Endodermal cell (in vitro differentiated cells): ENCODE measurements around the gene CSNK1G1. TPM values are rescaled to one million over a fixed set of nuclear protein-coding genes. Genes with fewer than 3 reads are reported as not detected.

ENCODE experiments used
- DNase-seq: peaks from one replicate; pipeline ENCODE4 v3.0.0-alpha.2; 2017
- H3K27ac ChIP-seq: 2 replicates; pipeline ENCODE4 v1.5.1; 2013; ENCODE audit warnings: mild to moderate bottlenecking, low read depth, low read length, moderate library complexity
- H3K27me3 ChIP-seq: 2 replicates; pipeline ENCODE4 v1.6.1; 2013; ENCODE audit warnings: mild to moderate bottlenecking, low read length, moderate library complexity; ENCODE audit not compliant: insufficient read depth, control insufficient read depth, poor library complexity, severe bottlenecking
- H3K36me3 ChIP-seq: 2 replicates; pipeline ENCODE4 v1.7.0; 2013; ENCODE audit warnings: mild to moderate bottlenecking, low read length, moderate library complexity; ENCODE audit not compliant: control insufficient read depth, insufficient read depth
- H3K4me1 ChIP-seq: one replicate; pipeline ENCODE4 v1.7.0; 2013; ENCODE audit warnings: low read length; ENCODE audit not compliant: control insufficient read depth, insufficient read depth
- H3K4me3 ChIP-seq: 2 replicates; pipeline ENCODE4 v1.5.1; 2013; ENCODE audit warnings: mild to moderate bottlenecking, low read length, moderate library complexity
- H3K9ac ChIP-seq: 2 replicates; pipeline ENCODE4 v1.6.1; 2013; ENCODE audit warnings: mild to moderate bottlenecking, low read length, moderate library complexity; ENCODE audit not compliant: poor library complexity, severe bottlenecking; ENCODE audit errors: extremely low read depth
- H3K9me3 ChIP-seq: 2 replicates; pipeline ENCODE4 v1.6.1; 2013; ENCODE audit warnings: mild to moderate bottlenecking, low read length, moderate library complexity; ENCODE audit not compliant: control insufficient read depth
- H3K27ac Mint-ChIP-seq: 2 replicates; pipeline ENCODE4 v1.8.0; 2020; ENCODE audit warnings: mixed read lengths
- H3K27me3 Mint-ChIP-seq: 2 replicates; pipeline ENCODE4 v1.8.0; 2021; ENCODE audit warnings: mild to moderate bottlenecking, mixed read lengths; ENCODE audit not compliant: insufficient read depth
- H3K36me3 Mint-ChIP-seq: 2 replicates; pipeline ENCODE4 v1.8.0; 2020; ENCODE audit warnings: low read depth, mixed read lengths
- H3K4me1 Mint-ChIP-seq: 2 replicates; pipeline ENCODE4 v1.8.0; 2020; ENCODE audit warnings: mixed read lengths
- H3K4me3 Mint-ChIP-seq: 2 replicates; pipeline ENCODE4 v1.8.0; 2020; ENCODE audit warnings: mild to moderate bottlenecking, moderate library complexity, mixed read lengths
- H3K9me3 Mint-ChIP-seq: 2 replicates; pipeline ENCODE4 v1.8.0; 2020; ENCODE audit warnings: mild to moderate bottlenecking, mixed read lengths
- CTCF ChIP-seq: fragments of 200-600 bp; sonication (generic); conservative IDR thresholded peaks from 2 replicates; pipeline ENCODE4 v1.5.0; 2021; ENCODE audit warnings: antibody characterized with exemption, mild to moderate bottlenecking
- WGBS, 2 experiments: methylation state at CpG; one replicate each; pipeline versions ENCODE4 v1.1.5 to v1.1.7; 2013; ENCODE audit warnings: missing lambda C conversion rate in 2 of 2, mixed read lengths in 1 of 2; ENCODE audit not compliant: insufficient coverage in 1 of 2, insufficient read length in 1 of 2; 5-methylcytosine and 5-hydroxymethylcytosine counted together
- total RNA-seq, 2 donors: library from RNA; stranded (reverse); fragmentation: NEBNext Ultra II Directional in 1 of 2; extraction: Animal tissue kit (Norgen Biotek cat#: 25700) in 1 of 2; gene quantifications; 2 replicates in 1 of 2; 3 replicates in 1 of 2; pipeline ENCODE4 v1.2.1, GENCODE V29; 2021

The CSNK1G1 gene
- total RNA-seq, 2 donors from 2014 or later, result 24.5 to 31.4 TPM

GRCh38 chr15:64156652-64157331 is 199.2 kb downstream of the CSNK1G1 start:
- no peak overlapping the region for H3K4me3 ChIP-seq
- peaks cover 16% of the 10 kb centered on the region for H3K4me1 Mint-ChIP-seq
- DNase-seq, result no peak
- H3K27ac Mint-ChIP-seq, result peak overlapping the region; percentile 10
- no peak overlapping the region for H3K9ac ChIP-seq
- no peak overlapping the region for H3K4me3 Mint-ChIP-seq
- peaks cover 16% of the 10 kb centered on the region for H3K27me3 Mint-ChIP-seq
- H3K27ac ChIP-seq, result no peak overlapping the region
- no peaks in the 10 kb centered on the region for H3K9me3 Mint-ChIP-seq
- H3K36me3 ChIP-seq, result peaks cover 53% of the 10 kb centered on the region
- no peak for TF ChIP-seq CTCF
- H3K36me3 Mint-ChIP-seq, result peaks cover 57% of the 10 kb centered on the region
- no peaks in the 10 kb centered on the region for H3K9me3 ChIP-seq
- peaks cover 6% of the 10 kb centered on the region for H3K4me1 ChIP-seq
- WGBS, 2 experiments, result 96% methylated on average over 10 to 16 of the region's 16 CpGs
- H3K27me3 ChIP-seq, result peaks cover 16% of the 10 kb centered on the region

- H3K4me3 Mint-ChIP-seq, result no peak overlapping the region
- peaks cover 6% of the 10 kb centered on the region for H3K4me1 ChIP-seq
- no peaks in the 10 kb centered on the region for H3K9me3 ChIP-seq
- WGBS, 2 experiments, result 95 to 97% methylated on average over 13 to 15 of the region's 15 CpGs
- peak overlapping the region; percentile 14 for H3K27ac Mint-ChIP-seq
- TF ChIP-seq CTCF, result no peak
- H3K27me3 Mint-ChIP-seq, result peaks cover 18% of the 10 kb centered on the region
- peaks cover 13% of the 10 kb centered on the region for H3K4me1 Mint-ChIP-seq
- H3K27ac ChIP-seq, result no peak overlapping the region
- DNase-seq, result no peak
- H3K9ac ChIP-seq, result no peak overlapping the region
- peaks cover 19% of the 10 kb centered on the region for H3K27me3 ChIP-seq
- peaks cover 53% of the 10 kb centered on the region for H3K36me3 ChIP-seq
- no peaks in the 10 kb centered on the region for H3K9me3 Mint-ChIP-seq
- H3K36me3 Mint-ChIP-seq, result peaks cover 55% of the 10 kb centered on the region
- H3K4me3 ChIP-seq, result no peak overlapping the region
Measured at GRCh38 chr15:64155802-64156651, 199.9 kb downstream of the CSNK1G1 start.

GRCh38 chr15:64153480-64154367 is 202.2 kb downstream of the CSNK1G1 start:
- Histone ChIP-seq H3K9ac (no peak overlapping the region), H3K4me1 (no peaks in the 10 kb centered on the region), H3K4me3 (no peak overlapping the region), H3K36me3 (peaks cover 35% of the 10 kb centered on the region), H3K27ac (peak overlapping the region; percentile 44), H3K27me3 (peaks cover 19% of the 10 kb centered on the region), H3K9me3 (no peaks in the 10 kb centered on the region)
- H3K9me3 Mint-ChIP-seq, result no peaks in the 10 kb centered on the region
- H3K4me3 Mint-ChIP-seq, result peak overlapping the region; percentile 60
- peaks cover 38% of the 10 kb centered on the region for H3K36me3 Mint-ChIP-seq
- peaks cover 10% of the 10 kb centered on the region for H3K4me1 Mint-ChIP-seq
- DNase-seq, result peak; percentile 99
- H3K27ac Mint-ChIP-seq, result peak overlapping the region; percentile 87
- 30 to 35% methylated on average over 10 to 12 of the region's 12 CpGs for WGBS, 2 experiments
- H3K27me3 Mint-ChIP-seq, result peaks cover 34% of the 10 kb centered on the region
- TF ChIP-seq CTCF, result peak; percentile 99
